Activated CD4-positive, alpha-beta T cell treated with anti-CD3 and anti-CD28 coated beads, Interleukin-2, amount 10 ng/mL, durations not matched to agents 7 days and 5 days (primary cell): Measurements from ENCODE around the gene WDR90. TPM values are rescaled to one million over a fixed set of nuclear protein-coding genes. Genes with fewer than 3 reads are reported as not detected.

Source experiments
- CTCF ChIA-PET: fragments of 350-600 bp; sonication (Branson Sonifier 250); formaldehyde crosslinking; loops from one replicate; lab custom pipeline; 2021; ENCODE audit warnings: antibody characterized with exemption; lab: Charles Lee
- POLR2A ChIA-PET: fragments of 350-600 bp; sonication (Branson Sonifier 250); formaldehyde crosslinking; loops from one replicate; lab custom pipeline; 2021; ENCODE audit warnings: antibody characterized with exemption; lab: Charles Lee
- DNase-seq: peaks from one replicate; pipeline ENCODE4 v3.0.0-alpha.2; 2020
- H3K27ac Mint-ChIP-seq: one replicate; pipeline ENCODE4 v1.8.0; 2021; ENCODE audit warnings: mild to moderate bottlenecking, moderate library complexity, mixed read lengths
- H3K27me3 Mint-ChIP-seq: one replicate; pipeline ENCODE4 v1.8.0; 2021; ENCODE audit warnings: mixed read lengths
- H3K36me3 Mint-ChIP-seq: one replicate; pipeline ENCODE4 v1.8.0; 2021; ENCODE audit warnings: low read depth, mixed read lengths
- H3K4me1 Mint-ChIP-seq: one replicate; pipeline ENCODE4 v1.8.0; 2021; ENCODE audit warnings: mixed read lengths
- H3K4me3 Mint-ChIP-seq: one replicate; pipeline ENCODE4 v1.8.0; 2021; ENCODE audit warnings: mild to moderate bottlenecking, moderate library complexity, mixed read lengths
- H3K9me3 Mint-ChIP-seq: one replicate; pipeline ENCODE4 v1.8.0; 2021; ENCODE audit warnings: mixed read lengths
- total RNA-seq, 2 experiments: library from RNA; stranded (reverse); gene quantifications; one replicate each; pipeline ENCODE4 v1.2.3, GENCODE V29; 2021

The WDR90 gene
- total RNA-seq, 2 experiments from 2014 or later: 54.9 to 81.6 TPM

GRCh38 chr16:619476-620100 lies 29.6 kb upstream of the WDR90 start:
- no peak overlapping the region for H3K4me3 Mint-ChIP-seq
- no peaks in the 10 kb centered on the region for H3K4me1 Mint-ChIP-seq
- ChIA-PET CTCF (no interaction called here), POLR2A (no interaction called here)
- no peaks in the 10 kb centered on the region for H3K9me3 Mint-ChIP-seq
- no peaks in the 10 kb centered on the region for H3K27me3 Mint-ChIP-seq
- H3K27ac Mint-ChIP-seq: no peak overlapping the region
- DNase-seq: no peak
- no peaks in the 10 kb centered on the region for H3K36me3 Mint-ChIP-seq

- no peaks in the 10 kb centered on the region for H3K4me1 Mint-ChIP-seq
- no peaks in the 10 kb centered on the region for H3K36me3 Mint-ChIP-seq
- ChIA-PET POLR2A (no interaction called here), CTCF (no interaction called here)
- H3K27me3 Mint-ChIP-seq: no peaks in the 10 kb centered on the region
- no peak for DNase-seq
- no peak overlapping the region for H3K27ac Mint-ChIP-seq
- no peaks in the 10 kb centered on the region for H3K9me3 Mint-ChIP-seq
- no peak overlapping the region for H3K4me3 Mint-ChIP-seq
Observed at GRCh38 chr16:620700-621525, 28.3 kb upstream of the WDR90 start.

- Mint-ChIP-seq H3K9me3 (no peaks in the 10 kb centered on the region), H3K4me1 (no peaks in the 10 kb centered on the region), H3K27ac (no peak overlapping the region), H3K36me3 (no peaks in the 10 kb centered on the region), H3K4me3 (no peak overlapping the region), H3K27me3 (no peaks in the 10 kb centered on the region)
- ChIA-PET POLR2A (no interaction called here), CTCF (no interaction called here)
- no peak for DNase-seq
Observed at GRCh38 chr16:621526-622105, 27.5 kb upstream of the WDR90 start.

GRCh38 chr16:622920-623280 lies 26.3 kb upstream of the WDR90 start:
- DNase-seq: no peak
- ChIA-PET CTCF (interaction anchor here (0.6 kb wide), 1 partner anchor 1310 kb away, joined by 3 read pairs; no protein-coding TSS in a partner anchor), POLR2A (no interaction called here)

GRCh38 chr16:624526-625070 lies 24.6 kb upstream of the WDR90 start:
- no peaks in the 10 kb centered on the region for H3K27me3 Mint-ChIP-seq
- ChIA-PET CTCF (no interaction called here), POLR2A (no interaction called here)
- H3K27ac Mint-ChIP-seq: no peak overlapping the region
- no peak overlapping the region for H3K4me3 Mint-ChIP-seq
- H3K9me3 Mint-ChIP-seq: no peaks in the 10 kb centered on the region
- H3K36me3 Mint-ChIP-seq: no peaks in the 10 kb centered on the region
- DNase-seq: no peak
- no peaks in the 10 kb centered on the region for H3K4me1 Mint-ChIP-seq

More at GRCh38 chr16:622920-623280, 26.3 kb upstream of the WDR90 start:
- no peaks in the 10 kb centered on the region for H3K36me3 Mint-ChIP-seq
- no peak overlapping the region for H3K4me3 Mint-ChIP-seq
- no peaks in the 10 kb centered on the region for H3K27me3 Mint-ChIP-seq
- H3K27ac Mint-ChIP-seq: no peak overlapping the region
- no peaks in the 10 kb centered on the region for H3K4me1 Mint-ChIP-seq
- no peaks in the 10 kb centered on the region for H3K9me3 Mint-ChIP-seq

GRCh38 chr16:625117-625976 lies 23.8 kb upstream of the WDR90 start:
- no peak overlapping the region for H3K27ac Mint-ChIP-seq
- no peak overlapping the region for H3K4me3 Mint-ChIP-seq
- H3K36me3 Mint-ChIP-seq: no peaks in the 10 kb centered on the region
- no peaks in the 10 kb centered on the region for H3K9me3 Mint-ChIP-seq
- CTCF ChIA-PET: interaction anchor here (1.7 kb wide), 1 partner anchor 11 kb away, joined by 4 read pairs; the partner anchor contains the start of gene METTL26
- no peak for DNase-seq
- POLR2A ChIA-PET: no interaction called here
- H3K27me3 Mint-ChIP-seq: no peaks in the 10 kb centered on the region
- H3K4me1 Mint-ChIP-seq: no peaks in the 10 kb centered on the region

GRCh38 chr16:625977-626765 lies 23.0 kb upstream of the WDR90 start:
- no peaks in the 10 kb centered on the region for H3K36me3 Mint-ChIP-seq
- no peak overlapping the region for H3K27ac Mint-ChIP-seq
- no peak overlapping the region for H3K4me3 Mint-ChIP-seq
- ChIA-PET POLR2A (no interaction called here), CTCF (interaction anchor here (1.7 kb wide), 1 partner anchor 10 kb away, joined by 4 read pairs; the partner anchor contains the start of gene METTL26)
- no peak for DNase-seq
- no peaks in the 10 kb centered on the region for H3K9me3 Mint-ChIP-seq
- no peaks in the 10 kb centered on the region for H3K4me1 Mint-ChIP-seq
- no peaks in the 10 kb centered on the region for H3K27me3 Mint-ChIP-seq

GRCh38 chr16:626787-627453 lies 22.2 kb upstream of the WDR90 start:
- H3K27ac Mint-ChIP-seq: no peak overlapping the region
- ChIA-PET CTCF (interaction anchor here (1.7 kb wide), 1 partner anchor 10 kb away, joined by 4 read pairs; the partner anchor contains the start of gene METTL26), POLR2A (no interaction called here)
- DNase-seq: no peak
- H3K4me3 Mint-ChIP-seq: no peak overlapping the region
- H3K4me1 Mint-ChIP-seq: no peaks in the 10 kb centered on the region
- no peaks in the 10 kb centered on the region for H3K9me3 Mint-ChIP-seq
- no peaks in the 10 kb centered on the region for H3K27me3 Mint-ChIP-seq
- no peaks in the 10 kb centered on the region for H3K36me3 Mint-ChIP-seq

GRCh38 chr16:627454-628239 lies 21.5 kb upstream of the WDR90 start:
- POLR2A ChIA-PET: no interaction called here
- no peaks in the 10 kb centered on the region for H3K36me3 Mint-ChIP-seq
- CTCF ChIA-PET: interaction anchor here (1.7 kb wide), 1 partner anchor 9 kb away, joined by 4 read pairs; the partner anchor contains the start of gene METTL26
- no peak overlapping the region for H3K4me3 Mint-ChIP-seq
- no peaks in the 10 kb centered on the region for H3K27me3 Mint-ChIP-seq
- H3K27ac Mint-ChIP-seq: no peak overlapping the region
- DNase-seq: no peak
- no peaks in the 10 kb centered on the region for H3K9me3 Mint-ChIP-seq
- no peaks in the 10 kb centered on the region for H3K4me1 Mint-ChIP-seq

GRCh38 chr16:628321-629061 lies 20.7 kb upstream of the WDR90 start:
- Mint-ChIP-seq H3K27ac (no peak overlapping the region), H3K4me3 (no peak overlapping the region), H3K9me3 (no peaks in the 10 kb centered on the region), H3K27me3 (no peaks in the 10 kb centered on the region), H3K36me3 (no peaks in the 10 kb centered on the region), H3K4me1 (no peaks in the 10 kb centered on the region)
- DNase-seq: no peak
- CTCF ChIA-PET: no interaction called here
- POLR2A ChIA-PET: no interaction called here
